Measurements from ENCODE around the gene GAGE2A.
"Not testable (repeated sequence)": the region's sequence is repeated elsewhere in the genome, so short reads cannot be mapped to it uniquely, and the experiment has no call there.

The GAGE2A gene

GRCh38 chrX:49589196-49589595 is at the start of gene GAGE2A:
Gene GAGE2A (plus strand): TSS chrX:49589496. CDS start chrX:49590651, 1,155 bp downstream.
- ATAC-seq = not testable (repeated sequence)

GRCh38 chrX:49541433-49541832 is 47.9 kb upstream of the GAGE2A start, which contains the start of gene GAGE12D:
Gene GAGE12D (plus strand): TSS chrX:49541733. CDS start chrX:49542888, 1,155 bp downstream.
- ATAC-seq = not testable (repeated sequence)

GRCh38 chrX:49550989-49551388 is 38.3 kb upstream of the GAGE2A start, which contains the start of gene GAGE12E:
Gene GAGE12E (plus strand): TSS chrX:49551289. CDS start chrX:49552444, 1,155 bp downstream.
- ATAC-seq = not testable (repeated sequence)

DNA sequence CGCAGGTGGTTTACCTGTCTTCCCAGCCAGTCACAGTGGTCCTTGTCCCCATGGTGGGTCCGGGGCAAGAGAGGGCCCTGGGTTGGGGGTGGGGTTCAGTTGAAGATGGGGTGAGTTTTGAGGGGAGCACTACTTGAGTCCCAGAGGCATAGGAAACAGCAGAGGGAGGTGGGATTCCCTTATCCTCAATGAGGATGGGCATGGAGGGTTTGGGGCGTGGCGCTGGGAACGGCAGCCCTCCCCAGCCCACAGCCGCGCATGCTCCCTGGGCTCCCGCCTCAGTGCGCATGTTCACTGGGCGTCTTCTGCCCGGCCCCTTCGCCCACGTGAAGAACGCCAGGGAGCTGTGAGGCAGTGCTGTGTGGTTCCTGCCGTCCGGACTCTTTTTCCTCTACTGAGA is 28.8 kb upstream of the GAGE2A start, which contains the start of gene GAGE12F:
Gene GAGE12F (plus strand): TSS at position 301 of the 400 bp plus-strand sequence. CDS start 1,155 bp downstream, outside the sequence.
- not testable (repeated sequence) for ATAC-seq

- ATAC-seq = not testable (repeated sequence)
Observed at GRCh38 chrX:49568728-49569127, 20.6 kb upstream of the GAGE2A start.

- ATAC-seq = not testable (repeated sequence)
Observed at GRCh38 chrX:49569152-49569551, 20.1 kb upstream of the GAGE2A start.

- not testable (repeated sequence) for ATAC-seq
Observed at GRCh38 chrX:49570100-49570499, 19.2 kb upstream of the GAGE2A start, which contains the start of gene GAGE12G. Gene GAGE12G (plus strand): TSS chrX:49570400. CDS start chrX:49571555, 1,155 bp downstream.

DNA sequence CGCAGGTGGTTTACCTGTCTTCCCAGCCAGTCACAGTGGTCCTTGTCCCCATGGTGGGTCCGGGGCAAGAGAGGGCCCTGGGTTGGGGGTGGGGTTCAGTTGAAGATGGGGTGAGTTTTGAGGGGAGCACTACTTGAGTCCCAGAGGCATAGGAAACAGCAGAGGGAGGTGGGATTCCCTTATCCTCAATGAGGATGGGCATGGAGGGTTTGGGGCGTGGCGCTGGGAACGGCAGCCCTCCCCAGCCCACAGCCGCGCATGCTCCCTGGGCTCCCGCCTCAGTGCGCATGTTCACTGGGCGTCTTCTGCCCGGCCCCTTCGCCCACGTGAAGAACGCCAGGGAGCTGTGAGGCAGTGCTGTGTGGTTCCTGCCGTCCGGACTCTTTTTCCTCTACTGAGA is 9.6 kb upstream of the GAGE2A start, which contains the start of gene GAGE12H:
Gene GAGE12H (plus strand): TSS at position 301 of the 400 bp plus-strand sequence. CDS start 1,155 bp downstream, outside the sequence.
- ATAC-seq = not testable (repeated sequence)

DNA sequence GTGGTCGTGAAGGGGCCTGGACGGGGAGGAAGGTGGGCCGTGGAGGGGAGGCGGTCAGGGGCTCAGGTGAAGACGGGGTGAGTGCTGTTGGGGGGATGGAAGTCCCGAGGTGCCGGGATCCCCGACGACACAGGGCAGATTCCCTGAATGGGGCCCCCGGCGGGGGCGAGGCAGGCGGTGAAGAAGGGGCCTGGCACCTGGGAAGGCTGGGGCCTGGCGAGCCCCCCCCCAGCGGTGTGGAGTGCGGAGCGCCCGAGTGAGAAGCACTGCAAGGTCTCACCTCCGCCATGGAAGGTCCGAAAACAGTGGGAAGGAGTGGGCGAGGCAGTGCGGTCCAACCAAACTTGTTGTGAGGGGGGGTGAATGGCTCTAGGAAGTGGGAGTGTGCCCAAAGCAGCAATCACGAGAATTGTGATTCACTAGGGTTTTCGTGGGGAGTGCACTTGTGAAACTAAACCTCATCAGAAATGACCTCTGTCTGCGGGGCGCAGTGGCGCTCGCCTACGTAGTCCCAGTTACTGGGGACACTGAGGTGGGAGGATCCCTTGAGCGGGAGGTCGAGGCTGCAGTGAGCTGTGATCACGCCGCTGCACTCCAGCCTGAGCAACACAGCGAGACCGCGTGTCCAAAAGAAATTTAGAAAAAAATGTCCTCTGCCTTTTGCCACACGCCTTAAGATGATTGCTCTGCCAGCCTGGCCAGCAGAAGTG is 628 bp downstream of the GAGE2A start:
- ATAC-seq = not testable (repeated sequence)

DNA sequence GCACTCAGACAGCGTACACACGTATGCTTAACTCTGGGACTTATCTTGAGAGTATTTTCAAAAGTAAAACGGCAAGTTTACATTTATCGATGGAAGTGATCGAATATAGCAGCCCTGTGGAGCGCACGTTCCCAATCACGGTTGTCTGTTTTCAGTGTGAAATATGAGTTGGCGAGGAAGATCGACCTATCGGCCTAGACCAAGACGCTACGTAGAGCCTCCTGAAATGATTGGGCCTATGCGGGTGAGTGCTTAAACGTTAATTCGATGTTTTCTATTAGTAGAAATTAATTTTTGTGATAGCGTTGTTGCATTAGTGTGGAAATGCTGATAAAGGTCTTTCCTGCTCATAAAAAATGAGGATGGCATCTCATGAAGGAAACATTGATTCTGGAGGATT is 1.2 kb downstream of the GAGE2A start:
- ATAC-seq = not testable (repeated sequence)

GRCh38 chrX:49598720-49599119 is 9.4 kb downstream of the GAGE2A start, which contains the start of gene GAGE1:
Gene GAGE1 (plus strand): TSS chrX:49599020. CDS start chrX:49600175, 1,155 bp downstream.
- ATAC-seq = not testable (repeated sequence)

DNA sequence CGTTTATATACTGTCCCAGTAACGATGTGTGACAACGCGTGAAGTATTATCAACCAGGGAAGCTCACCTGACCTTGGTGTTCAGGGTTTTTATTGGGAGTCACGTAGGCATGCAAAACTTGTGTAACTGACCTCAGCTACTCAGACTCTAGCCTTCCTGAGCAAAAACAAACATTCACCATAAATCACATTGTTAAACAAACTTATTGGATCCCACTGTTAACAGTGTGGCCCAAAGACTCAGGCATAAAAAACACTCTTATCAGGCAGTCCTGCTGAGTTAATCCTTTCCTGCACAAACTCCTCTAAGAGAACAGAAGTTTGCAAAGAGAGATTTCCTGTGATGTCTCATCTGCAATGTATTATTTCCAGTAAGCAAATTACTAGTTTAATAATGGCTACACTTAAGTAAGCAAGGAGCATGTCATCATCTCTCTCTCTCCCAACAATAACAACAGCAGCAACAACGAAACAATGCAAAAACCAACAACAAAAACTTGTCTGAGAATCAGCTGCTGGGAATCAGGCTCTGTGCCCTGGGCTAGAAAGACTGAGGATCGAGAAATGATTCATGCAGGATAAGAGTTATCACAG is 21.5 kb downstream of the GAGE2A start:
- ATAC-seq = no peak
- TF ChIP-seq TOX (CRISPR knock-in tag; IDR thresholded peaks at IDR 0.05; ENCODE audit: borderline replicate concordance) (no peak), ZNF565 (CRISPR knock-in tag; conservative IDR thresholded peaks at IDR 0.05; ENCODE audit: low read depth) (no peak), ZNF70 (CRISPR knock-in tag; IDR thresholded peaks at IDR 0.05) (no peak), SNAI2 (CRISPR knock-in tag; IDR thresholded peaks at IDR 0.05) (no peak), ZFP30 (CRISPR knock-in tag; IDR thresholded peaks at IDR 0.05) (no peak), CREB5 (CRISPR knock-in tag; IDR thresholded peaks at IDR 0.05; ENCODE audit: low read depth) (no peak), PPARA (CRISPR knock-in tag; IDR thresholded peaks at IDR 0.05; ENCODE audit: borderline replicate concordance) (no peak), ZC3H10 (CRISPR knock-in tag; IDR thresholded peaks at IDR 0.05) (no peak), ZFP3 (CRISPR knock-in tag; IDR thresholded peaks at IDR 0.05) (no peak), PATZ1 (CRISPR knock-in tag; IDR thresholded peaks at IDR 0.05; ENCODE audit: borderline replicate concordance) (no peak), GLIS3 (CRISPR knock-in tag; IDR thresholded peaks at IDR 0.05) (no peak), ESRRG (CRISPR knock-in tag; IDR thresholded peaks at IDR 0.05) (no peak), BACH2 (CRISPR knock-in tag; IDR thresholded peaks at IDR 0.05; ENCODE audit: borderline replicate concordance) (no peak)
- TF ChIP-seq, protein P1, sequence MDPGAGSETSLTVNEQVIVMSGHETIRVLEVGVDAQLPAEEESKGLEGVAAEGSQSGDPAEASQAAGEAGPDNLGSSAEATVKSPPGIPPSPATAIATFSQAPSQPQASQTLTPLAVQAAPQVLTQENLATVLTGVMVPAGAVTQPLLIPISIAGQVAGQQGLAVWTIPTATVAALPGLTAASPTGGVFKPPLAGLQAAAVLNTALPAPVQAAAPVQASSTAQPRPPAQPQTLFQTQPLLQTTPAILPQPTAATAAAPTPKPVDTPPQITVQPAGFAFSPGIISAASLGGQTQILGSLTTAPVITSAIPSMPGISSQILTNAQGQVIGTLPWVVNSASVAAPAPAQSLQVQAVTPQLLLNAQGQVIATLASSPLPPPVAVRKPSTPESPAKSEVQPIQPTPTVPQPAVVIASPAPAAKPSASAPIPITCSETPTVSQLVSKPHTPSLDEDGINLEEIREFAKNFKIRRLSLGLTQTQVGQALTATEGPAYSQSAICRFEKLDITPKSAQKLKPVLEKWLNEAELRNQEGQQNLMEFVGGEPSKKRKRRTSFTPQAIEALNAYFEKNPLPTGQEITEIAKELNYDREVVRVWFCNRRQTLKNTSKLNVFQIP (CRISPR knock-in tag; IDR thresholded peaks at IDR 0.05; ENCODE audit: borderline replicate concordance, low read depth) = no peak
- TF ChIP-seq, protein P2, sequence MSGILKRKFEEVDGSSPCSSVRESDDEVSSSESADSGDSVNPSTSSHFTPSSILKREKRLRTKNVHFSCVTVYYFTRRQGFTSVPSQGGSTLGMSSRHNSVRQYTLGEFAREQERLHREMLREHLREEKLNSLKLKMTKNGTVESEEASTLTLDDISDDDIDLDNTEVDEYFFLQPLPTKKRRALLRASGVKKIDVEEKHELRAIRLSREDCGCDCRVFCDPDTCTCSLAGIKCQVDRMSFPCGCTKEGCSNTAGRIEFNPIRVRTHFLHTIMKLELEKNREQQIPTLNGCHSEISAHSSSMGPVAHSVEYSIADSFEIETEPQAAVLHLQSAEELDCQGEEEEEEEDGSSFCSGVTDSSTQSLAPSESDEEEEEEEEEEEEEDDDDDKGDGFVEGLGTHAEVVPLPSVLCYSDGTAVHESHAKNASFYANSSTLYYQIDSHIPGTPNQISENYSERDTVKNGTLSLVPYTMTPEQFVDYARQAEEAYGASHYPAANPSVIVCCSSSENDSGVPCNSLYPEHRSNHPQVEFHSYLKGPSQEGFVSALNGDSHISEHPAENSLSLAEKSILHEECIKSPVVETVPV (CRISPR knock-in tag; IDR thresholded peaks at IDR 0.05) = no peak

Data from SK-N-SH treated with all-trans-retinoic acid at 6 μM for 48 hours (cell line).